NCI-H510A treated with DMSO at 0.1 percent for 48 hours (cell line): ENCODE measurements around the gene OR52B2.

Source experiments
- DNase-seq: peaks from one replicate; lab custom pipeline; 2025; lab: John Stamatoyannopoulos, UW

The OR52B2 gene

DNA sequence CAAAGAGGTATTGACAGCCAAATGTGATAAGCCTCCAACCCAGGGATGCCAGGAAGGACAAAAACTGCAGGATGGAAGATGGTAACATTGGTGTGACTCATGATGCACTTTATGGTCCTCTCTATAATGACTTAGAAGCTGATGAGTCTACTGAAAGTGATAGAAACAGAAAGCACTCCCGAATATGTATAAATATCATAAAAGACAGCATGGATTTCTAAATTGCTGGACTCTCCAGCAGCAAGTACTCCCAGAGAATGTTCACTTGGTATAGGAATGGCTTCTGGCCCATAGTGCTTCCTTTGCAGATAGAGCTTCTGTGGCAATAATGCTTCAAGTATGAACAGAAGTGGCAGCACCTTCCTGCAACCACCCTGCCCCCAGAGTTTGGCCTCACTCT is at the start of gene OR52B2:
Gene OR52B2 (minus strand): TSS at position 101 of the 400 bp plus-strand sequence. CDS start 0 bp downstream, at position 101.
- no peak for DNase-seq

- no peak for DNase-seq
Observed at GRCh38 chr11:6219359-6219758, 49.2 kb upstream of the OR52B2 start.

GRCh38 chr11:6217722-6218121 is 47.6 kb upstream of the OR52B2 start:
- no peak for DNase-seq

GRCh38 chr11:6216501-6216900 is 46.4 kb upstream of the OR52B2 start:
- DNase-seq, result no peak

DNA sequence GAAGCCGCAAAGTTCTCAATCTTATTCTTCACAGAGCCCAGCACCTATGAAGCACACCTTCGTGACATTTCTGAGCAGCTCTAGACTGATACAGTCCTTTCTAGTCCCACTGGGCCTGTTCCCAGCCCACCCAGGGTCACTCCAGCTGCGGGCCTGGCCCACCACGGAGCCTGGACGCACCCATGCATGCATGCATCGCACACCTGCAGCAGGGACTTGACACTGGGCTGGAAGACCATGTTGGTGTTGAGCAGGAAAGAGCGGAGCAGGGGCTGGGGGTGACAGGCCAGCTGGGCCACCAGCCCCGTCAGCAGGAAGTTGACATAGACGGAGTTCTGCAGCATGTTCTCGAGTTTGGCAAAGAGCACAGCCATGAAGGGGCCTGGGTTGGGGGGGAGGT is 44.4 kb upstream of the OR52B2 start:
- no peak for DNase-seq

DNA sequence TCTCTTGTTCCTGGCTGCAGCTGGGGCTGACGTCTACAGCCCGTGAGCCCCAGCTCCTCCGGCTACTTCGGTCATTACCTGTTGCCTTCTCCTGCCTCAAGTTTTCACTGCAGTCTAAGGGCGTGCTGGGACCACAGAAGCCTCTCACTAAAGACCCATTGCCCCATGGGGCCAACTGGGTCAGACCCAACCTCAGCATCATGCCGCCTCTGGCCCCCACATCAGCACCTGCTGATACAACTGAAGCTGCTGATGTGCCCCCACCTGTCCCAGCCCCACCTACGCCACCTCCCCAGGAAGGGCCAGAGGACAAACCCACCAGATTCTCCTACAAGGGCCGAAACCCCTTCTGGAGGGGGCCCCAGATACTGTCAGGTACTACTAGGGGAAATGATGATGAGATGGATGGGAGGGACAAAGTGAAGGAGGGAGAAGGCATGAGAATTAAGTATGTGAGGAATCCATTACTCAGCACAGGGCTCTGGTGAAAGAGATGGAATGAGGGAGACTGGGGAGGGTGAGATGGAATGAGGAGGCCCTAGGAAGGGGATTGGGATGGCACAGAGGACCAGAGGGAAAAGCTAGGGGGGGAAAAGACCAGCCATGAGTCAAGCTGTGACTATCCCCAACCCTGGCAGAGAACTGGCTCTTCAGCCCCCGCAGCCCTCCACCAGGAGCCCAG is 40.3 kb upstream of the OR52B2 start:
- no peak for DNase-seq

GRCh38 chr11:6209801-6210200 is 39.7 kb upstream of the OR52B2 start:
- DNase-seq, result no peak

GRCh38 chr11:6206456-6207180 is 36.5 kb upstream of the OR52B2 start:
- DNase-seq, result no peak

DNA sequence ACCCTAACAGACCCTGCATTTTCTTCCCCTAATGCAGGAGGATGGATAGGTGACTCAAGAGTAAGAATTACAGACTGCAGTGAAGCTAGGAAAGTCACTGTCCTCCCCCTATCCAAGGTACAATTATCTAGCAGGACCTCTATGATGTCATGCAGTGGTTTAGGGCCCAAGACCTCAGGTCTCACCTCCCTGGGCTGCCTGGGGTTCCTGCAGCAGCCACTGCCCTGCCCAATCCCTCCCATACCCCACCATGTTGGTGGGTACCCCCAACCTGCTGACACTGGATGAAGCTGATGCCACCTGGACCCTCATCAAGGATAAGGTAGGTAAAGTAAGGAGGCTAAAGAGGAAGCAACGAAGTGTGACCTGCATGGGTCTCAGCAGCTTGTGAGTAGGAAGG is 35.2 kb upstream of the OR52B2 start, which contains the start of gene C11orf42:
Gene C11orf42 (plus strand): TSS at position 192 of the 400 bp plus-strand sequence. CDS start 59 bp downstream, at position 251.
- no peak for DNase-seq

DNA sequence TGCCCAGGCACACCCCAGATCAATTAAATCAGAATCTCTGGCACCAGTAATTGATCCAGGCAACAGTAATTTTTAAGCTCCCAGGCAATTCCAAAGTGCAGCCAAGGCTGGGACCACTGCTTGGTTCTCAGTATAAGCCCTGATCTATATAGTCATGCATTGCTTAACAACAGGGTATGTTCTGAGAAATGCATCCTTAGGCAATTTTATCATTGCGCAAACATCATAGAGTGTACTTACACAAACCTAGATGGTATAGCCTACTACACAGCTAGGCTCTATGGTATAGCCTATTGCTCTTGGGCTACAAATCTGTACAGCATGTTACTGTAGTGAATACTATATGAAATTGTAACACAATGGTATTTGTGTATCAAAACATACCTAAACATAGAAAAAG is 34.6 kb upstream of the OR52B2 start:
- DNase-seq, result no peak

GRCh38 chr11:6203327-6203726 is 33.2 kb upstream of the OR52B2 start:
- DNase-seq, result no peak

GRCh38 chr11:6202041-6202440 is 31.9 kb upstream of the OR52B2 start:
- DNase-seq, result no peak

DNA sequence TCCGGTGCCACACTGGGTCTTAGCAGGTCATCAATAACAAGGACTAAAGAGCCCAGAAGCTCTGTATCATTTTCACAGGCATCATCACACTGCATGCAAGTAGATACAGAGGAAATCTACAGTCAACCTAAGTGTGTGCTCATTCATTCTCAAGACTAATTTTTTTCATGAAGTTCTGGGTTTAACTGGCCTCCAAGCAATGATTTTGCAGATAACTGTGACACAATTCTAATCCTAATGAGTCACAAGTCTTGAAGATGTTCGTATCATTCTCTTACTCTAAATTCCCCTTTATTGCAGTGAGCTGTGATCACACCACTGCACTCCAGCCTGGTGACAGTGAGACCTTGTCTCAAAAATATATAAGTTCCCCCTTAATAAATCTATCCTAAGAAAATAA is 31.4 kb upstream of the OR52B2 start:
- no peak for DNase-seq

DNA sequence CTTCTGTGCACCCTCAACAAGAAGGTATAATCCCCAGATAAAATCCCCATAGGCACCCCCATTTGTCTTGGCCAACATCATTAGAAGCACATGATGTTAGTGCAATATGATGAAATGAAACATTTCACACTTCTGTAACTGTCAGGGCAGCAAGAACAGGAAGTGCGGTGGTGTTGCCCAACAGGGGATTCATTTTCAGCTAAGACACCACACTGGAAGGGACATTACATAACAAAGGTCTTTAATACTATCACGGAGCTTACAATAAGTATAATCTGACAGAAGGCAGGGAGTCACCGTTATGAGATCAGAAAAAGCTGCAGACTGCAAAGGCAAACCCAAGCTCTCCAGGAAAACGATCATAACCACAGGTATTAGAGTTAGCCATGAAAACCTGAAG is 30.8 kb upstream of the OR52B2 start:
- no peak for DNase-seq

- DNase-seq, result no peak
Observed at GRCh38 chr11:6199174-6199810, 29.2 kb upstream of the OR52B2 start, which contains the start of gene OR52W1. Gene OR52W1, plus strand, starts transcription at chr11:6199224. Its CDS starts 0 bp downstream, at chr11:6199224.

GRCh38 chr11:6197466-6198200 is 27.5 kb upstream of the OR52B2 start:
- no peak for DNase-seq

- DNase-seq, result no peak
Observed at GRCh38 chr11:6196396-6196795, 26.3 kb upstream of the OR52B2 start.

DNA sequence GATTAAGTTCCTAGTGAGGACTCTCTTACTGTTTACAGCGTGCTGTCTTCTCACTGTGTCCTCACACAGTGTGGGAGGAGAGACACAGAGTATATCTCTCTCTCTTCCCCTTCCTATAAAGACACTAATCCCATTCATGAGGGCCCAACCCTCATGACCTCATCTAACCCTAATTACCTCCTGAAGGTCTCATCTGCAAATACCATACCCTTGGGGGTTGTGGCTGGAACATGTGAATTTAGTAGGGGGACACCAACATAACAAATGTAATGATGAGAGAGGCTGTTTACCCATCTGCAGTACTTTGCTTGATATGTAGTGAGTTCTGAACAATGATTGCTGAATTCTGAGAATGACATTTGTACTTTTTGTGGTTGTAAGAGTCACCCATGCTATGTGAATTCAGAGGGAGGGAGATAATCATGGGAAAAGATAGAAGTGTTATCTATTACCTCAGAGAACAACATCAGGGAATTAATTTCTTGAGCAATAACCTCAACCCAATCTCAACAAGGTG is 24.0 kb upstream of the OR52B2 start:
- no peak for DNase-seq

DNA sequence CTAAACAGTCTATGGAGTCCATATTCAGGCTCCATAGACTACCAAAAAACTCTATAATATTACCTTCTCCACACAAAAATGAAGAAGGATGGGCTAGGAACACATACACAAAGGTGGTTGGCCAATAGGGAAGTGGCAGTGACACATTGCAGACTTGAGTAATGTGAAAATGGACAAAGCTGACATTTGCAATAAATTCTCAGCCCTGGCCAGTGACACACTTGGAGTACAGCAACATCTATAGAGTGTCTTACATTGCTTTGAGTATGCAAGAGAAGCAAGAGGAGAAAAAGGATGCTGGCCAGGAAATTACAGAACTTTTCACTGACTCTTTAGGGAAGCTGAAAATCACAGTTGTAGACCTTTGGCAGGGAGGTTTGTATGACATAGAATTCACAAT is 21.6 kb upstream of the OR52B2 start:
- DNase-seq, result no peak

DNA sequence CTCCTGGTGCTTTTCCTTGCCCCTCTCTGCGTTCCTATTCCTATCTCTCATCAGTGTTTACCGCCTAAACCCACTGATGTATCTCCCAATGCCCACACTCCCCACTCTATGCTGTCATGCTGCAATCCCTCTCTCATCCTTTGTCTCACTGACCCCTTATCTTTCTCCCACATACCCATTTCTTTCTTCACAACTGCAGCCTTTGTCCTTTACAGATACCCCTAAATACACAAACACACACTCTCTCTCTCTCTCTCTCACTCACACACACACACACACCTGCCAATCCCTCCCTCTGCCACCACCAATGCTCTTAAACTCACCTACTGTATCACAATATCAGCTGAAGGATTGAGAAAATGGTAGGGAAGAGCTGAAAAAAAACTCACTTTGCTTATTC is 5.3 kb upstream of the OR52B2 start:
- no peak for DNase-seq

DNA sequence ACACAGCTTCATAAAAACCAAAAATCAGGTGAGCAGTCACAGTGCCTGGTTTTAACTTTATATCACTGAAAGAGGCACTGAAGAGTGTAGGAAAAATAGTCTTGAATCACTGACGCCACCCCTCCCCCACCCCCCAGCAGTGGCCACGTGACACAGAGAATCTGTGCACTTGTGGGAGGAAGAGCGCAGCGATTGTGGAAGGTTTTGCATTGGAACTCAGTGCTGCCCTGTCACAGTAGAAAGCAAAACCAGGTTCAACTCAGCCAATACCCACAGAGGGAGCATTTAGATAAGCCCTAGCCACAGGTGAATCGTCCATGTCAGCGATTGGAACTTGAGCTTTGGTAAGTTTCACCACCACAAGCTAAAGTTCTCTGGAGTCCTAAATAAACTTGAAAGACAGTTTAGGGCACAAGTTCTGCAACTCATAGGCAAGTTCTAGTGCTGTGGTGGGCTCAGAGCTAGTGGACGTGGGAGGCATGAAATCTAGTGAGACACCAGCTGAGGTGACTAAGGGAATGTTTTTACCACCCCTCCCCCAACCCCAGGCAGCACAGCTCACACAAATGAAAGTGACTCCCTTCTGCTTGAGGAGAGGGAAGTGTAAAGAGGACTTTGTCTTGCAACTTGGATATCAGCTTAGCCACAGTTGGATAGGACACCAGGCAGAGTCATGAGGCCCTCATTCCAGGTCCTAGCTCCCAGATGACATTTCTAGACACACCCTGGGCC is 13.3 kb downstream of the OR52B2 start:
- DNase-seq, result no peak
